ENCODE measurements around the gene SEC24C.

- TF ChIP-seq, protein P1, sequence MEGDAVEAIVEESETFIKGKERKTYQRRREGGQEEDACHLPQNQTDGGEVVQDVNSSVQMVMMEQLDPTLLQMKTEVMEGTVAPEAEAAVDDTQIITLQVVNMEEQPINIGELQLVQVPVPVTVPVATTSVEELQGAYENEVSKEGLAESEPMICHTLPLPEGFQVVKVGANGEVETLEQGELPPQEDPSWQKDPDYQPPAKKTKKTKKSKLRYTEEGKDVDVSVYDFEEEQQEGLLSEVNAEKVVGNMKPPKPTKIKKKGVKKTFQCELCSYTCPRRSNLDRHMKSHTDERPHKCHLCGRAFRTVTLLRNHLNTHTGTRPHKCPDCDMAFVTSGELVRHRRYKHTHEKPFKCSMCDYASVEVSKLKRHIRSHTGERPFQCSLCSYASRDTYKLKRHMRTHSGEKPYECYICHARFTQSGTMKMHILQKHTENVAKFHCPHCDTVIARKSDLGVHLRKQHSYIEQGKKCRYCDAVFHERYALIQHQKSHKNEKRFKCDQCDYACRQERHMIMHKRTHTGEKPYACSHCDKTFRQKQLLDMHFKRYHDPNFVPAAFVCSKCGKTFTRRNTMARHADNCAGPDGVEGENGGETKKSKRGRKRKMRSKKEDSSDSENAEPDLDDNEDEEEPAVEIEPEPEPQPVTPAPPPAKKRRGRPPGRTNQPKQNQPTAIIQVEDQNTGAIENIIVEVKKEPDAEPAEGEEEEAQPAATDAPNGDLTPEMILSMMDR (conservative IDR thresholded peaks at IDR 0.05; ENCODE audit: low read depth, low read length): no peak
- TF ChIP-seq EZH2 (IDR thresholded peaks at IDR 0.05; ENCODE audit: borderline replicate concordance, low read depth, low read length, poor library complexity, severe bottlenecking): no peak
Measured at GRCh38 chr10:73779018-73779417, 34.8 kb downstream of the SEC24C start.
